Measurements from ENCODE around the gene UBL3. TPM values are rescaled to one million over a fixed set of nuclear protein-coding genes. Genes with fewer than 3 reads are reported as not detected.

The UBL3 gene
- polyA plus RNA-seq, 1 donor (not counting 4 experiments of a cell fraction or from before 2014, with no cell fraction given): 10.5 TPM

- H3K9me1 ChIP-seq (ENCODE audit: control insufficient read depth, extremely low read depth, insufficient read depth, low read length): no peaks in the 10 kb centered on the region
- no peaks in the 10 kb centered on the region for H3K79me2 ChIP-seq (ENCODE audit: control insufficient read depth, insufficient read depth, low read length)
- H3K9me3 ChIP-seq (ENCODE audit: control insufficient read depth, low read depth, low read length): no peaks in the 10 kb centered on the region
- no peaks in the 10 kb centered on the region for H4K20me1 ChIP-seq (ENCODE audit: control insufficient read depth, extremely low read depth, insufficient read depth, low read length)
- no peak overlapping the region for H3K4me2 ChIP-seq (ENCODE audit: control insufficient read depth, extremely low read depth, insufficient read depth, low read depth, low read length)
- DNase-seq (ENCODE audit: low read depth, low spot score): no peak
- H3K27me3 ChIP-seq (ENCODE audit: control insufficient read depth, extremely low read depth, insufficient read depth, low read length): no peaks in the 10 kb centered on the region
- H3K4me3 ChIP-seq (ENCODE audit: control insufficient read depth in 2 of 3, extremely low read depth in 1 of 3, insufficient read depth in 2 of 3, low read depth in 1 of 3, low read length in 3 of 3): no peak overlapping the region
- no peak overlapping the region for H3K9ac ChIP-seq (ENCODE audit: control insufficient read depth, extremely low read depth, insufficient read depth, low read length)
- no peak for TF ChIP-seq CTCF (optimal IDR thresholded peaks at IDR 0.05 in 1 of 3, IDR thresholded peaks at IDR 0.05 in 1 of 3, conservative IDR thresholded peaks at IDR 0.05 in 1 of 3; ENCODE audit: extremely low read depth in 1 of 3, insufficient read depth in 2 of 3, low read length in 3 of 3)
- TF ChIP-seq EZH2 (IDR thresholded peaks at IDR 0.05; ENCODE audit: low read length): no peak
- dilution Hi-C loops (cut with MboI; ENCODE audit: extremely low pct_ligation_motif_present, low sequenced_read_pairs): no loop called here
- H3K27ac ChIP-seq (ENCODE audit: control insufficient read depth, insufficient read depth, low read length): no peak overlapping the region
- no peaks in the 10 kb centered on the region for H3K4me1 ChIP-seq (ENCODE audit: control insufficient read depth, extremely low read depth, insufficient read depth, low read length)
- H2AFZ ChIP-seq (ENCODE audit: control insufficient read depth, low read length): no peak overlapping the region
- no peak for FAIRE-seq
- H3K36me3 ChIP-seq (ENCODE audit: control insufficient read depth in 2 of 2, extremely low read depth in 1 of 2, insufficient read depth in 2 of 2, low read length in 2 of 2): no peaks in the 10 kb centered on the region
Observed at GRCh38 chr13:29887030-29887557, 36.7 kb upstream of the UBL3 start.

- Histone ChIP-seq H3K9ac (ENCODE audit: control insufficient read depth, extremely low read depth, insufficient read depth, low read length) (no peak overlapping the region), H3K4me1 (ENCODE audit: control insufficient read depth, extremely low read depth, insufficient read depth, low read length) (no peaks in the 10 kb centered on the region), H3K27me3 (ENCODE audit: control insufficient read depth, extremely low read depth, insufficient read depth, low read length) (no peaks in the 10 kb centered on the region), H3K36me3 (ENCODE audit: control insufficient read depth in 2 of 2, extremely low read depth in 1 of 2, insufficient read depth in 2 of 2, low read length in 2 of 2) (no peaks in the 10 kb centered on the region), H3K4me3 (ENCODE audit: control insufficient read depth in 2 of 3, extremely low read depth in 1 of 3, insufficient read depth in 2 of 3, low read depth in 1 of 3, low read length in 3 of 3) (no peak overlapping the region), H3K9me3 (ENCODE audit: control insufficient read depth, low read depth, low read length) (no peaks in the 10 kb centered on the region), H2AFZ (ENCODE audit: control insufficient read depth, low read length) (no peak overlapping the region), H3K4me2 (ENCODE audit: control insufficient read depth, extremely low read depth, insufficient read depth, low read depth, low read length) (no peak overlapping the region), H4K20me1 (ENCODE audit: control insufficient read depth, extremely low read depth, insufficient read depth, low read length) (no peaks in the 10 kb centered on the region), H3K9me1 (ENCODE audit: control insufficient read depth, extremely low read depth, insufficient read depth, low read length) (no peaks in the 10 kb centered on the region), H3K27ac (ENCODE audit: control insufficient read depth, insufficient read depth, low read length) (no peak overlapping the region), H3K79me2 (ENCODE audit: control insufficient read depth, insufficient read depth, low read length) (no peaks in the 10 kb centered on the region)
- FAIRE-seq: no peak
- dilution Hi-C loops (cut with MboI; ENCODE audit: extremely low pct_ligation_motif_present, low sequenced_read_pairs): no loop called here
- DNase-seq (ENCODE audit: low read depth, low spot score): no peak
- TF ChIP-seq EZH2 (IDR thresholded peaks at IDR 0.05; ENCODE audit: low read length) (no peak), CTCF (optimal IDR thresholded peaks at IDR 0.05 in 1 of 3, IDR thresholded peaks at IDR 0.05 in 1 of 3, conservative IDR thresholded peaks at IDR 0.05 in 1 of 3; ENCODE audit: extremely low read depth in 1 of 3, insufficient read depth in 2 of 3, low read length in 3 of 3) (no peak)
Observed at GRCh38 chr13:29886446-29886845, 36.0 kb upstream of the UBL3 start.
